Stimulated activated CD8-positive, alpha-beta memory T cell treated with anti-CD3 and anti-CD28 coated beads, Interleukin-4, amount 100 ng/mL, for 1 hour (primary cell): Measurements from ENCODE around the gene PEMT.
"Not testable (repeated sequence)": the region's sequence is repeated elsewhere in the genome, so short reads cannot be mapped to it uniquely, and the experiment has no call there.

Source experiments
- DNase-seq, 2 donors: peaks; one replicate each; pipeline ENCODE4 v3.0.0-alpha.2; 2020; ENCODE audit warnings: low read depth in 2 of 2, low spot score in 1 of 2

The PEMT gene

DNA sequence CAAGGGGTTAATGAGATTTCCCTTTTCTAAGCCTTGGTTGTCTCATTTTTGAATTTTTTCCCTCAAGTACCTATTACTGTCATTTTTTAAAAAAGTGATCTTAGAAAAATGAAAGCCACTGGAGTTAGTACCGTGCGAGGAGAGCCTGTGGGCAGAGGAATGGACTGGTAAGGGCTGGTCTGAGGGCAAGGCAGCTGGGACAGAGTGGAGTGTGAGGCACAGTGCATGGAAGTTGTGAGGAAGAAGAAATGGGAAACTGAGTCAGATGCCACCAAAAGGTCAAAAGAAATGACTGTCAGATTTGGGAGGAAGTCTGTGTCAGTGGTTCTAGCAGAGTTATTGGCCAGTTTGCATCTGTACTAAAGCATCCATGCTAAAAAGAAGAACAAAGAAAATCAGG is 103.5 kb downstream of the PEMT start:
- no peak for DNase-seq

DNA sequence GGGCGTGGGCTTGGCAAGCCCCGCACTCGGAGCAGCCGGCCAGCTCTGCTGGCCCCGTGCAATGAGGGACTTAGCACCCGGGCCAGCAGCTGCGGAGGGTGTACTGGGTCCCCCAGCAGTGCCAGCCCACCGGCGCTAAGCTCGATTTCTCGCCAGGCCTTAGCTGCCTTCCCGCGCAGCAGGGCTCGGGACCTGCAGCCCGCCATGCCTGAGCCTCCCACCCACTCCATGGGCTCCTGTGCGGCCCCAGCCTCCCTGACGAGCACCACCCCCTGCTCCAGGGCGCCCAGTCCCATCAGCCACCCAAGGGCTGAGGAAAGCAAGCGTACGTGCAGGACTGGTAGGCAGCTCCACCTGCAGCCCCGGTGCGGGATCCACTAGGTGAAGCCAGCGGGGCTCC is 105.1 kb downstream of the PEMT start:
- DNase-seq: not testable (repeated sequence)

DNA sequence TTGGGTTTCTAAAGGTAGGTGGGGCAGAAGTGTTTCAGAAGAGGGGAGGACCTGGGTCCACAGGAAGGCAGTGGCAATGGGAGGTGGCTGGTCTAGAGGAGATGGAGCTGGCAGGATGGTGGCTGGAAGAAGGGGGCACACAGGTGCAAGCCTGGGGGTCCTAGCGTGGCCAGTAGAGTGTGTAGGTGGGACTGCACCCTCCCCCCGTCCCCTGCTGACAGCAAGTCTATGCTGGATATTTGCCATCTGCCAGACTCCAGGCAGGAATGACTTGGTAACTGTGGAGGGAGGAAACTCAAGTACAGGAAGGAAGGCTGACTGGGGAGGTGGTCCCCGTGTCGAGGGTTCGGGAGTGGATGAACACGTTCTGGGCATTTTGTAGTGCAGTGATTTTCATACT is 106.1 kb downstream of the PEMT start:
- no peak for DNase-seq

DNA sequence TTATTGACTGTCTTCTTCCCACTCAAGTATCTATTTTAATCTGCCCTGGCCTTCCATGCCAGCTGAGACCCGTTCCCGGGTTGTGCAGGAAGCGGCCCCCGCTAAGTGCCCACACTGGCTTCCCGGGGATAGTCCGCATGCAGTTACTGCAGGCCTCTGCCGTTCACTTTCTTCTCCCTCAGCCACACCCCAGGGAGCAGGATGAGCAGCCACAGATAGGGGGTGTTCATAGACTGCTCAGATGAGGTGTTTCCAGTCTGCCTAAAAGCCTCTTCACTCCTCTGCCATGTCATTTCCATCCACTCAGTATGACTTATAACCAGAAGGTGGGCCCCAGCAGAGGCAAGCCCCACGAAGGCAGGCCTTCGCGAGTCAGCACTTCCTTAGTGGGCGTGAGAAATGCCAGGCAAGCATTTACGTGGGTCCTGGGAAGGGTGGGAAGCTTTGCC is 107.0 kb downstream of the PEMT start:
- no peak for DNase-seq

DNA sequence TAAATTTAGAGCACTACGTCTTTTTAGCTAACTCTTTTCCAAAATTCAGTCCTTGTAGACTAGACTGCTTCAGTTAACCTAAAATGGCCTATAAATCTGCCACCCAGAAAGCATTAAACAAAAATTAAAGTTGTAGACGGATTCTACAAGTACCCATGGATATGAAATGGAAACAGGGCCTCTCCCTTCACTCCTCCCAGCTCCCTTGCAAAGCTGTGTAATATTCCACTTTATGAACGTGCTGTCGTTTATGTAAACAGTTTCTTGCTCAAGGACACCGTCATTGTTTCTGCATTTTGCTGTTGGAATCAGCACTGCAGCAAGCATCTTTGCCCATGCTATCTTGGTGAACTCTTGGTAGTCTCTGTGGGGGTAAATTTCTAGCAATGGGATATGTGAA is 109.6 kb downstream of the PEMT start:
- DNase-seq: no peak

DNA sequence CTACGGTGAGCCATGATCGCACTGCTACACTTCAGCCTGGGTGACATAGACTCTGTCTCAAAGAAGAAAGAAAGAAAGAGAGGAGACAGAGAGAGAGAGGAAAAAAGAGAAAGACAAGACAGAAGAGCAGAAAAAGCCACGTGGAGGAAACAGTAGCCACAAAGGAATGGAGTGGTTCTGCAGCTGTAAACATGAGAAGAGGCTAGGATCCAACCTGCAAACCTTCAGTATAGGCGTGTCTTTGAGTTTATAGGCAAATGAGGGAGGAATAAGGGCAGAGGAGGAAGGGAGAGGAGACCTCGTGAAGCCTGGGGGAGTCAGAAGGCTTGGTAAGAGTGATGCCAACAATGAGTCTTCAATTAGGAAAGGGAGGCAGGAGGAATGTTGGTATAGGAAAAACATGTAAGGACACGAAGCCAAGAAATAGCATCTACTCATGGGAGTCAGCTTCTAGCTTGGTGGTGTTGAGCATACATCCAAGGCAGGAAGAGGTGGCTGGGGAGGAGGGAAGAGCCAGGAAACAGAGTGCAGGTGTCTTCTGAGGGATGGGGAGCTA is 110.8 kb downstream of the PEMT start:
- no peak for DNase-seq

DNA sequence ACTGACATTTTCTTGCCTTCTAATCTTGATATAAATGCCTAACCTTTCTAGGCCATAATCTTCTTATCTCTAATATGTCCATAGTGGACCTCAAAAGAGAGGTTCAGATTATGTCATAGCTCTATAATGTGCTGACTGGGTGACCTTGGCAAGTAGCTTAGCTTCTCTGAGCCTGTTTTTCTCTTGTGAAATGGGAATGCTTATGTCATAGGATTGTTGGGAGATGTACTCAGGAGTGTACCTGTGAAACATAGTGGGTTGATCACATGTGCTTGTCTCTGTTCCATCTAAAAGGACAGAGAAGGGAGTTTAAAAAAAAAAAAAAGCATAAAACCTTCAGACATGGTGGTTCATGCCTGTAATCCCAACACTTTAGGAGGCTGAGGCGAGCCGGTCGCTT is 112.3 kb downstream of the PEMT start:
- no peak for DNase-seq

DNA sequence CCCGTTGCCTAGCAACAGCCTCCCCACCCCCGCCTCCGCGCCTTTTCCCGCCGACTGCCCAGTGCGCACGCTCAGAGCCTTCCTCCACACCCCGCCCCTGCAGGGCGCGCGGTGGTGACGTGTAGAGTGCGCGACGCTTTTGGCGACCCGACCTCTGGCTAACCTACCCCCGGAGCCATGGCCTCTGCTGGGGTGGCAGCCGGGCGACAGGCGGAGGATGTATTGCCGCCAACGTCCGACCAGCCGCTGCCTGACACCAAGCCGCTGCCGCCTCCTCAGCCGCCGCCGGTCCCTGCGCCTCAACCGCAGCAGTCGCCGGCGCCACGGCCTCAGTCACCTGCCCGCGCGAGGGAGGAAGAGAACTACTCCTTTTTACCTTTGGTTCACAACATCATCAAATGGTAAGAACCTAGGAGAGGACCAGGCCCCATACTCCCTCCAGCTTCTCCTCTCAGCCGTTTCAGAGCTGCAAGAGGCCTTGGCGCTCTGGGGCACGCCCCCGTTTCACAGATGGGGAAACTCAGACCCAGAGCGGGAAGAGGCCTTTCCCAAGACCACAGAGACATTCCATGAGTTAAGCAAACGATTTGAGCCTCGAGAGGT is 114.5 kb downstream of the PEMT start, which contains the start of gene MED9:
Gene MED9, plus strand, starts transcription at position 136 of the 603 bp plus-strand sequence. Its CDS starts 42 bp downstream, at position 178.
- peak; percentile 90 to 92 for DNase-seq

DNA sequence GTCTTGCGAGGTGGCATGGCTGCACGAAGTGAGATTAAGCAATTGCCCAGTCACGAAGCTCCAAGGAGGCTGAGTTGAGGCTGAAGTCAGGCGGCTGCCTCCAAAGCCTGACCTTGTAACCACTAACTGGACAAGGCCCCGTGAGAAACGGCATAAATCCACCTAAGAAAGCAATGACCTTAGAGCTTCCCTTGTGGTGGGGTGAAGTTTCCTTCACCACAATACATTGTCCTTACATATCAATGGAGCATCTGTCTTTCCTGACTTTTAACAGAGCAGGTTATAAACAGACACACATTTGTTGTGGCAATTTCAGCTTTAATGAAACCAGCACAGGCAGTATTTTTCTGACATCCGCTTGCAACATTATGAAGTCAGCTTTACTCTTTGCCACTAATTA is 117.2 kb downstream of the PEMT start:
- no peak for DNase-seq

DNA sequence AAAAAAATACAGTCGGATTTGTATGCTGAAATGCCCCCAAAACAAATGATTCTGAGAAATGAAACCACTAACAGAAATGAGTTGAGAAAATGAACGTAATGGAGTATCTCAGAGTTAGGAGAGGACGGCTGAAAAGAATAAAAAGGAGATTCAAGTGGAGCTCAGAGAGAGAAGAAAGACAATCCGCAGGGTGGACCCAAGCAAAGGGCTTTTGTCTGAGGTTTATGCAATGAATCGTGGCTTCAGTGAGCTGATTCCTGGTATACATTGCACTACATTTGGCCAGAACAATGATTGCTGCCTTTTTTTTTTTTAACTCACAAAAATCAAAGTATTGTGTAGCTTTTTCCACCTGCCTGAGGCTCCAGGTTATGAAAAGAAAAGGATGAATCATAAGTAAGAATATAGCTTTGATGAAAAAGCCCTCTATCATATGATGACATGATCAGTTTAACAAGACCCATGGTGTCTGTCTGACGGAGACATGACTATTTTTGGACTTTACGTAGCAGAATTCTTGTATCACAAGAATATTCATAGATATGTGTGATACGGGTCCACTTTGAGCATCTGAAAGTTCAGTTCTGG is 119.1 kb downstream of the PEMT start:
- DNase-seq: no peak

DNA sequence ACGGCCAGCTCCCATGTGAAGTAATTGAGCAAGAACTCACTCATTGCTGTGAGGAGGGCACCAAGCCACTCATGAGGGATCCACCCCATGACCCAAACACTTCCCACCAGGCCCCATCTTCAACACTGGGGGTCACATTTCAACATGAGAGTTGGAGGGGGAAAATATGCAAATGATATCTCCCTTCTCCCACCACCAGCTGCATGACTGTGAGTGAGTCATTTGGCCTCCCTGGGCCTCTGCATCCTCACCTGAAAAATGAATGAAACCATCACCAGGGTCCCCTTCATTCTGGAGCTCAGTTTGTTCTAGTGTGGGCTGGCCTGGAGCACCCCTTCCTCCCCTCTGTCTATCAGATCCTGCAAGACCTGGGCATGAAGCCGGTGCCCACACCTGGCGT is 121.5 kb downstream of the PEMT start:
- no peak for DNase-seq

DNA sequence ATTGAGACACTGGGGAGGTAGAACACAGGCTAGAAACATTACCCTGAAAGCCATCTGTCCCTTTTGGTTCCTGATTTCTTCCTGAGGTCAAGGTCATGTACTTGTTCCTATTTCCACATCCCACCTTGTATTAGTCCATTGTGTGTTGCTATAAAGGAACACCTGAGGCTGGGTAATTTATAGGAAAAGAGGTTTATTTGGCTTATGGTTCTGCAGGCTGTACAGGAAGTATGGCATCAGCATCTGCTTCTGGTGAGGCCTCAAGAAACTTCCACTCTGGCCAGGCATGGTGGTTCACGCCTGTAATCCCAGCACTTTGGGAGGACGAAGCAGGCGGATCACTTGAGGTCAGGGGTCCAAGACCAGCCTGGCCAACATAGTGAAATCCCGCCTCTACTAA is 122.2 kb downstream of the PEMT start:
- DNase-seq: no peak

DNA sequence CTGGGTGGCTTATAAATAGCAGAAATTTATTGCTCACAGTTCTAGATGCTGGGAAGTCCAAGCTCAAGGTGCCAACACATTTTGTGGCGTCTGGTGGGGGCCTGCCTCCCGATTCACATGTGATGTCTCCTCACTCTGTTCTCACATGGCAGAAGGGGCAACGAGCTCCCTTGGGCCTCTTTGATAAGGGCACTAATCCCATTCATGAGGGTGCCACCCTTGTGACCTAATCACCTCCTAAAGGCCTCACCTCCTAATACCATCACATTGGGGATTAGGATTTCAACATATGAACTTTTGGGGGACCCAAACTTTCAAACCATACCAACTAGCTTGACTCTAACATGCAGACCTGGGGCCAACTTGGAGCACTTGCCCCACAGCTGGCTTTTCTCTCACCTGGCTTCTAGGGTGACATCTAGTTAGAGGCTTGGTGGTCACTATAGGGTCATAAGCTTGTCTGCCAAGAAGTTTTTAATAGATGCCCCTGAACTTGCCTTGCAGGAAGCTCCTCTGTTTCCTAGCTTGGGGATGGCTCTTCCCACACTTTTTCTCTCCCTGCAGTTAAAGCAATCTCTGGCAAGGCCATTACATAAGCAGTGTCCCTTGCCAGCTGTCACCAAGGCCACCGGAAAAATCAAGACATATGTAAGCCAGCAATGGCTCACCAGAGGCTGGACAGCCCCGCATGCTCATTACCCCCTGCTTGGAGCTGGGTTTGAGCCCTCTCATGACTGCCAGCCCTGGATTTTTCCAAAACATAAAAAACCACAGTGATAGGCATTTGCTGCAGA is 123.1 kb downstream of the PEMT start:
- no peak for DNase-seq

DNA sequence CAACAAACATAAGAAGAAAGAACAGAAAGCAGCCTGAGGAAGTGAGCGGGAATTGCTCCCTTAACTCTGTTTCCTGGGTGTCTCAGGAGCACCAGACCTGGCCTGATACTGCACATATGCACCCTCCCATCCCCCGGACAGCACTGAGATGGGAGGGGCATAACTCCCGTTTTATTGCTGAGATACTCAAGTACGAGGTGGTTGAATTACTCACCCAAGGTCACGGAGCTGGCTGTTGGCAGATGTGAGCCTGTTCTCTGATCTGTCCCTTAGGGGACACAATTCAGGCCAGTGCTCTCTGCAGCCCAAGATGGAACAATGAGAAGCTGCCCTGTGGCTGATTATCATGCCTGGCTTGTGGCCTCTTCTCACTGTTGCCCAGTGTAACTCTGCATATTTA is 123.8 kb downstream of the PEMT start:
- no peak for DNase-seq

DNA sequence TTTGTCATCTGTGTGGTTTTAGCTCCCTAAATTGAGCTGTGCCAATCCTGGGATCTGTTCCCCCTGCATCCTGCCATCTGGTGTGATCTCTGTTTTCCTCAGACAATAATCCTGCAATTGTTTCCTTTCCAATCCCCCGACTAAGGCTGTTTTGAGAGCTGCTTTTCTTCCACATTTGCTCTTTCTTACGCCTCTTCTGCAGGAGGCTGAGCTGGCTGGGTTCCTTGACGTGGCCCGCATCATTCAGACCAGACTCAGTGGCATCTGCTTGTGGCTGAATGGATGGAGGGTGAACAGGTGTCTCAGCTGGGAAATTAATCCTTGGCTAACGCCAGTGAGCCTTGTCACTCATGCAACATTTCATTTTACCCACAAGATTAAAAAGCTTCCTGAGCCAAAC is 124.5 kb downstream of the PEMT start:
- DNase-seq: no peak

DNA sequence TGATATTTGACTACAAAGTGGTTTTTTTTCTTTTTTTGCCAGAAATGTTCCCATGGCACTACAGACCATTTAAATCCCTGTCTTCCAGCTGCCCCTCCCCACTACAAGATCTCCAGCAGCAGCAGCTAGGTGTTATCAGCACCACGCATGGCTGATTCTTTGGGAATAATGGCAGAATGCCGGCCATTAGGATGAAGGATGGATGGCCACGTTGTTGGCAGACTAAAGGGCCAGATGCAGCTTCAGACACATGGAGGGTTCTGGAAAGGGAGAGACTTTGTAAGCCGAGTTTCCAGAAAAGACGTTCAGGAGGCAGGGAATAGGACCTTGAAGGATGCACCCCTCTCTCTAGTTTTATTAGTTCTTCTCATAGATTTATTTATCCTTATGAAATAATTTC is 125.0 kb downstream of the PEMT start:
- no peak for DNase-seq

DNA sequence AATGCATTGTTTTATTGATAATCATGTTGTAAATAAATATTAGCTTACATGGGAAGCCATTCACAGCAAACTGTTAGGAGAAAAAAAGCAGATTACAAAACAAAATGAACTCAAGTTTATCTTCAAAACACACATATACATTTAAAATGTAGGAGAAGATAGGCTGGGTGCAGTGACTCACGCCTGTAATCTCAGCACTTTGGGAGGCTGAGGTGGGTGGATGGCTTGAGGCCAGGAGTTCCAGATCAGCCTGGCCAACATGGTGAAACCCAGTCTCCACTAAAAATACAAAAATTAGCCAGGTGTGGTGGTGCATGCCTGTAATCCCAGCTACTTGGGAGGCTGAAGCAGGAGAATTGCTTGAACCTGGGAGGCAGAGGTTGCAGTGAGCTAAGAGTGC is 125.6 kb downstream of the PEMT start:
- not testable (repeated sequence) for DNase-seq

DNA sequence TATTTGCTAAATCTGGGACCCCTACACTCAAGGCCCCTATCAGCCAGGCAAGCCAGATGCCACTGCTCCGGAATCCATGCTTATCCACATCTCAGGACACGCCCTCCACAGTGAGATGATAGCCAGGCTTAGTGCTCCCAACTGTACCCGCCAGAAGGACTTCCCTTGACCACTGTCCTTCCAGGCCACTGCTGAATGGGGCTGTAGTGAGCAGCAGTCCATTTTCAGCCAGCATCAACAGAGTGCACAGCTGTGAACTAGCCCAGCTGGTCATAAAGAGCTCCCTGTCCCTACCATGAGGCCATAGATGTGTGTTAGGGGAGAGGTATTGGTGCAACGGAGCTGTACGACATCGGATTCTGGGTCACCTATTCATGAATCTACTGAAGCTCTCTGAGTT is 127.7 kb downstream of the PEMT start:
- DNase-seq: no peak

DNA sequence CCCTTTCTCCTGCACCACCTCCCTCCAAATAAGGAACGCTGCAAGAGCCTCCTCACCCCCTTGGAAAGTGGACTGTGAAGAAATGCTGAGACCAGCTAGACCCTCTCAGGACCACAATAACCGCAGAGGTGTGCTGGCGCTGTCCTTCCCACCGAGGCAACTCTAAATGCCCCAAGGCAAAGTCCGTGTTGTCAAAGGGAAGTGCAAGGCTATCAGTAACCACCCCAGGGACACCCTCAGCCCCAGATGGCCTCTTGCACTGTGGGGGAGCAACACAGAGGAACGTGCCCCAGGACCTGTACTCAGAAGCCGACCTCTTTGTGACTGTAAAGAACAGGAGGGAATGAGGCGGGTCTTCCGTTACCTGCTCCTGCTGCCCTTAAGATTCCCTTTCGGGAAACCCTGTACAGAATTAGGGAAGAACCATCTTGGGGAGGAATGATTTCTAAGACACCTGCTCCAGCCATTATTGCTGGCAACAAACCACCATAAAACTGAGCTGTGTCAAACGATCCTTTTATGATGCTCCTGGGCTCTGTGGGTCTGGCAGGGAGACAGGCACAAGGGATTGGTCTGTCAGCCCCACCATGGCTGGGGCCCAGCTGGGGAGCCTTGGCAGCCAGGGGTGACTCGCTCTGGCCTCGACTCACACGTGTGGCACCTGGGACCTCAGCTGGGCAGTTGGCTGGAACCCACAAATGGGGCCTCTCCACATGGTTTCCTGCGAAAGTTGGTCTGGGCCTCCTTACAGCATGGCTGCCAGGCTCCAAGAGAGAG is 129.3 kb downstream of the PEMT start:
- no peak for DNase-seq

DNA sequence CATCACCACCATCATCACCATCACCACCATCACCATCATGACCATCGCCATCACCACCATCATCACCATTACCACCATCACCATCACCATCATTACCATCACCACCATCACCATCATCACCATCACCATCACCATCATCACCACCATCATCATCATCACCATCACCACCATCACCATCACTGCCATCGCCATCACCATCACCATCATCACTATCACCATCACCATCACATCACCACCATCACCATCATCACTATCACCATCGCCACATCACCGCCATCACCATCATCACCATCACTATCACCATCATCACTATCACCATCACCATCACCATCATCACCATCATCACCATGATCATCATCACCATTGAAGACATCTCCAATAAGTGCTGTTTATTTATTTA is 131.5 kb downstream of the PEMT start:
- DNase-seq: no peak

DNA sequence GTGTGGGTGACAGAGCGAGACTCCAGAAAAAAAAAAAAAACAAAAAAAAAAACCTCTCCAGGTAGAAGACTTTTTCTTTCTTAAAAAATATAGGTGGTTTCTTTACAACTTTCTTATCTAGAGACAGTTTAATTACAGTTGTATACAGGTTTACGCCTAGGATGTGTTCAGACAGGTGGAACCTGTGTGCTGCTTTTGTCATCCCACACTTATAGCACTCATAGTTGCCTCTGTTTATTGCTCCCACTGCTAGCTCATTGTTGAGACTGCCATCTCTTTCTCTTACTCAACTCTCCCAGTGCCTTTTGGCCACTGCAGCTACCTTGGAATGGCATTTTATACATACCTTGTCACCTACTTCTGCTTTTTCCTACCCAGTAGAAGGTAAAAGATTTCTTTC is 133.8 kb downstream of the PEMT start:
- DNase-seq: no peak
